ENCODE results near the gene RTP3.

Gene RTP3

GRCh38 chr3:46463120-46463867 is 34.5 kb upstream of the RTP3 start:
- H3K36me3 ChIP-seq (ENCODE audit: insufficient read depth, low read depth, low read length) = no peaks in the 10 kb centered on the region
- no peak overlapping the region for H3K9ac ChIP-seq (ENCODE audit: low read depth, low read length)
- H3K9me3 ChIP-seq (ENCODE audit: insufficient read depth, low read depth, low read length) = no peaks in the 10 kb centered on the region
- no peaks in the 10 kb centered on the region for H3K4me1 ChIP-seq (ENCODE audit: insufficient read depth, low read length)
- no peak overlapping the region for H3K27ac ChIP-seq (ENCODE audit: low read length)
- no peak overlapping the region for H3K4me3 ChIP-seq (ENCODE audit: low read length)
- H3K27me3 ChIP-seq (ENCODE audit: insufficient read depth, low read length) = 0 out of 2 replicates have a peak, but pooled peaks cover 4% of the 10 kb centered on the region

- Histone ChIP-seq H3K27me3 (ENCODE audit: insufficient read depth, low read length) (0 out of 2 replicates have a peak, but pooled peaks cover 4% of the 10 kb centered on the region), H3K36me3 (ENCODE audit: insufficient read depth, low read depth, low read length) (no peaks in the 10 kb centered on the region), H3K27ac (ENCODE audit: low read length) (no peak overlapping the region), H3K9ac (ENCODE audit: low read depth, low read length) (no peak overlapping the region), H3K4me1 (ENCODE audit: insufficient read depth, low read length) (no peaks in the 10 kb centered on the region), H3K4me3 (ENCODE audit: low read length) (no peak overlapping the region), H3K9me3 (ENCODE audit: insufficient read depth, low read depth, low read length) (no peaks in the 10 kb centered on the region)
Observed at GRCh38 chr3:46463868-46464241, 33.9 kb upstream of the RTP3 start.

GRCh38 chr3:46464326-46465195 is 33.2 kb upstream of the RTP3 start, which contains the start of gene LTF:
Gene LTF (minus strand): TSS chr3:46464905. CDS start chr3:46464867, 38 bp downstream.
- H3K4me3 ChIP-seq (ENCODE audit: low read length) = no peak within 1 kb of the TSS
- no peak within 1 kb of the TSS for H3K27ac ChIP-seq (ENCODE audit: low read length)
- 0 out of 2 replicates have a peak, but pooled peaks cover 4% of the 10 kb centered on the region for H3K27me3 ChIP-seq (ENCODE audit: insufficient read depth, low read length)
- no peaks in the 10 kb centered on the region for H3K36me3 ChIP-seq (ENCODE audit: insufficient read depth, low read depth, low read length)
- no peak within 1 kb of the TSS for H3K9ac ChIP-seq (ENCODE audit: low read depth, low read length)
- no peaks in the 10 kb centered on the region for H3K4me1 ChIP-seq (ENCODE audit: insufficient read depth, low read length)
- H3K9me3 ChIP-seq (ENCODE audit: insufficient read depth, low read depth, low read length) = no peaks in the 10 kb centered on the region

GRCh38 chr3:46465196-46465520 is 32.6 kb upstream of the RTP3 start:
- Histone ChIP-seq H3K36me3 (ENCODE audit: insufficient read depth, low read depth, low read length) (no peaks in the 10 kb centered on the region), H3K4me1 (ENCODE audit: insufficient read depth, low read length) (no peaks in the 10 kb centered on the region), H3K4me3 (ENCODE audit: low read length) (no peak overlapping the region), H3K27me3 (ENCODE audit: insufficient read depth, low read length) (0 out of 2 replicates have a peak, but pooled peaks cover 4% of the 10 kb centered on the region), H3K9me3 (ENCODE audit: insufficient read depth, low read depth, low read length) (no peaks in the 10 kb centered on the region), H3K27ac (ENCODE audit: low read length) (no peak overlapping the region), H3K9ac (ENCODE audit: low read depth, low read length) (no peak overlapping the region)

GRCh38 chr3:46466273-46466672 is 31.5 kb upstream of the RTP3 start:
- Histone ChIP-seq H3K36me3 (ENCODE audit: insufficient read depth, low read depth, low read length) (no peaks in the 10 kb centered on the region), H3K27ac (ENCODE audit: low read length) (no peak overlapping the region), H3K9ac (ENCODE audit: low read depth, low read length) (no peak overlapping the region), H3K27me3 (ENCODE audit: insufficient read depth, low read length) (peaks cover 4% of the 10 kb centered on the region; the same call in 1 of the 2 replicates), H3K4me3 (ENCODE audit: low read length) (no peak overlapping the region), H3K4me1 (ENCODE audit: insufficient read depth, low read length) (no peaks in the 10 kb centered on the region), H3K9me3 (ENCODE audit: insufficient read depth, low read depth, low read length) (no peaks in the 10 kb centered on the region)

GRCh38 chr3:46466871-46467403 is 30.8 kb upstream of the RTP3 start:
- no peak overlapping the region for H3K27ac ChIP-seq (ENCODE audit: low read length)
- peaks cover 4% of the 10 kb centered on the region; the same call in 1 of the 2 replicates for H3K27me3 ChIP-seq (ENCODE audit: insufficient read depth, low read length)
- no peak overlapping the region for H3K9ac ChIP-seq (ENCODE audit: low read depth, low read length)
- H3K4me3 ChIP-seq (ENCODE audit: low read length) = no peak overlapping the region
- no peaks in the 10 kb centered on the region for H3K4me1 ChIP-seq (ENCODE audit: insufficient read depth, low read length)
- no peaks in the 10 kb centered on the region for H3K36me3 ChIP-seq (ENCODE audit: insufficient read depth, low read depth, low read length)
- H3K9me3 ChIP-seq (ENCODE audit: insufficient read depth, low read depth, low read length) = no peaks in the 10 kb centered on the region

- Histone ChIP-seq H3K9me3 (ENCODE audit: insufficient read depth, low read depth, low read length) (no peaks in the 10 kb centered on the region), H3K36me3 (ENCODE audit: insufficient read depth, low read depth, low read length) (no peaks in the 10 kb centered on the region), H3K9ac (ENCODE audit: low read depth, low read length) (no peak overlapping the region), H3K4me1 (ENCODE audit: insufficient read depth, low read length) (no peaks in the 10 kb centered on the region), H3K27ac (ENCODE audit: low read length) (no peak overlapping the region), H3K27me3 (ENCODE audit: insufficient read depth, low read length) (peaks cover 4% of the 10 kb centered on the region; the same call in 1 of the 2 replicates), H3K4me3 (ENCODE audit: low read length) (no peak overlapping the region)
Observed at GRCh38 chr3:46467562-46467961, 30.2 kb upstream of the RTP3 start.

GRCh38 chr3:46468753-46469600 is 28.8 kb upstream of the RTP3 start:
- Histone ChIP-seq H3K9ac (ENCODE audit: low read depth, low read length) (no peak overlapping the region), H3K36me3 (ENCODE audit: insufficient read depth, low read depth, low read length) (no peaks in the 10 kb centered on the region), H3K27me3 (ENCODE audit: insufficient read depth, low read length) (peaks cover 4% of the 10 kb centered on the region; the same call in 1 of the 2 replicates), H3K4me3 (ENCODE audit: low read length) (no peak overlapping the region), H3K4me1 (ENCODE audit: insufficient read depth, low read length) (no peaks in the 10 kb centered on the region), H3K9me3 (ENCODE audit: insufficient read depth, low read depth, low read length) (no peaks in the 10 kb centered on the region), H3K27ac (ENCODE audit: low read length) (no peak overlapping the region)

GRCh38 chr3:46469680-46470357 is 28.0 kb upstream of the RTP3 start:
- H3K36me3 ChIP-seq (ENCODE audit: insufficient read depth, low read depth, low read length) = no peaks in the 10 kb centered on the region
- no peak overlapping the region for H3K4me3 ChIP-seq (ENCODE audit: low read length)
- H3K9ac ChIP-seq (ENCODE audit: low read depth, low read length) = no peak overlapping the region
- no peaks in the 10 kb centered on the region for H3K4me1 ChIP-seq (ENCODE audit: insufficient read depth, low read length)
- peaks cover 4% of the 10 kb centered on the region; the same call in 1 of the 2 replicates for H3K27me3 ChIP-seq (ENCODE audit: insufficient read depth, low read length)
- H3K27ac ChIP-seq (ENCODE audit: low read length) = no peak overlapping the region
- H3K9me3 ChIP-seq (ENCODE audit: insufficient read depth, low read depth, low read length) = peaks cover 2% of the 10 kb centered on the region; the same call in 1 of the 2 replicates

- H3K36me3 ChIP-seq (ENCODE audit: insufficient read depth, low read depth, low read length) = no peaks in the 10 kb centered on the region
- no peaks in the 10 kb centered on the region for H3K4me1 ChIP-seq (ENCODE audit: insufficient read depth, low read length)
- H3K4me3 ChIP-seq (ENCODE audit: low read length) = no peak overlapping the region
- H3K9me3 ChIP-seq (ENCODE audit: insufficient read depth, low read depth, low read length) = peaks cover 2% of the 10 kb centered on the region; the same call in 1 of the 2 replicates
- H3K27ac ChIP-seq (ENCODE audit: low read length) = no peak overlapping the region
- H3K27me3 ChIP-seq (ENCODE audit: insufficient read depth, low read length) = no peaks in the 10 kb centered on the region; the same call in 1 of the 2 replicates
- H3K9ac ChIP-seq (ENCODE audit: low read depth, low read length) = no peak overlapping the region
Observed at GRCh38 chr3:46470831-46471230, 26.9 kb upstream of the RTP3 start.

Measured in iPS-20b (cell line).